Measurements from ENCODE around the gene CCL19.

The CCL19 gene

DNA sequence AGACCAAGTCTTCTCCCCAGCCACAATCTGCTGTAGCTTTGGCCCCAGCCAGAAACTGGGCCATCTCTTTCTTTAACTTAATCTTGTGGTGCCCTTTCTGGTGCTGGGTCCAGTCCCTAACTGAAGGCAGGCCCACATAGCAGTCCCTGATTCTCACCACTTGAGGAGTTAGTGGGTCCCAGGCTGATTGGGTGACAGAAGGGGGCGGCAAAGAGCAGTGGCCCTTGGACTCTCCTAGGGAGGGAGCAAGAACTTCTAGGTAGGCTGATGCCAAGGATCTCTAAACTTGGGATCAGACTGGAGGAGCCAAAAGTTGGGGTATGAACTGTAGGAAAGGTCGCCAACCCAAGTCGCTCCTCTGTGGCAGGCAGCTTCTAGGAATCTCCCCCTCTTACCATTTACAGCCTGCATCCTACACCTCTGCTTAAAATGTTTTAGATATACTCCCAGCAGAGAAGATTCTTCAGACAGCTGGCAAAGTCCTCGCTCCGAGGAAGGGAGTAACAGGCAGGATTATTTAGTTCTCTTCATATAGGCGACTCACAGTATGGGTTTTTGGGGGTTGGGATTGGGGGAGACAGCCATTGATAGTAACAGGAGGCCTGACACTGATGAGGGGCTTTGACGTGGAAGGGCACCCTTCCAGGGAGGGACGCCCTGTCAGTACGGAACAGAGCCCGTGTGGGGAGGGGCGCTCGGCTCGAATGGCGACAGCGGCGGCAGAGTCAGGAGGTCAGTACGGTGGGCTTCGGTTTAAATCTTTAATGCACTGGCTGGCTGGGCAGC is 26.6 kb downstream of the CCL19 start:
- DNase-seq (ENCODE audit: low read depth in 1 of 2, low spot score in 1 of 2), result peak in 1 of 2 donors; percentile 16

DNA sequence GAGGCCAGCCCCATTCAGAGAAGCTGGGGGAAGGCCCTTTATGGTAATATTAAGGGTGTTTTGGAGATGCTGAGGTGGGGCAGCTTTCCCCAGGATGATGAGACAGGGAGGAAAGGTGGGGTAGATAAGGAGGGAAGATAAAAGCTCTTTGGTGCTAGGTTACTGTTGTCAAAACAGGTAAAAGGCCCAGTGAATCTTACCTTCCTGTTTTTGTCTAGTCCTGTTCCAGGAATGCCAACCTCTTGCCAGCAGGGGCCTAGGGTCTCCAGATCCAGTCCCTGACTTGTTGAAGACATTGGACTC is 27.8 kb downstream of the CCL19 start:
- DNase-seq (ENCODE audit: low read depth in 1 of 2, low spot score in 1 of 2), result no peak

DNA sequence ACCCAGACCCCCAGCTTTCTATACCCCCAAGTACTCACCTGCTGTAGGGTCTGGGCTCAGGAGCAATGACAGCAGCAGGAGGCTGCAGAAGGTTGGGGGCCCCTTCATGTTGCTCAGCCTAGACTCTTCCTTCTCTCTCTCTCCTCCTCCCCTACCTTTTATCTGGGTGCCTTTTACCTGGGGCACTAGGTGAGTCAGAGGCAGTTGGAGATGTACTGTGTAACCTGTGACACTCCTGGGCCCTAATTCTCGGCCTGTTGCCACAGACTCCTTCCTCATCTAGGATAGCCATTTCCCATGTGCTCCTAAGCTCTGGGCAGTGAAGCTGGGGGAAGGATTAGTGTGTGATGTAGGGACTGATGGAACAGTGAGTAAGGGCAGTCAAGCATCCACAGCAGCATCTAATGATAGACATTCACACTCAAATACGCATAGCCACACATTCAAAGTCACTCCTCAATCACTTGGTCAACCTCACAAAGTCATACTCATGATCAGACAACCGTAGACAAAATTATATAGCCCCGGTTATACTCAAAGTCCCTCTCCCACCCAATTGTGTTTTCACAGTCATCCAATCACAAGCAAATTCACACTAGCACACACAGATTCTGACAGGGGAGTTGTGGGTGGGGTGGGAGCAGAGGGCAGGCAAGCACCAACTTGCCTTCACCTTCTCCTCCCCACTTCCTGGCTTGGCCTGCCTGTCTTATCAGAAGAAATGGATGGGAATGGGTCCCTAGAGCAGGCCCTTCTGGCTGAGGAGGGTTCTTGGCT is 28.4 kb downstream of the CCL19 start, which contains the start of gene CCL27:
CCL27 (minus strand) TSS at position 132 of the 777 bp plus-strand sequence; CDS start at position 108, 24 bp downstream.
- DNase-seq (ENCODE audit: low read depth in 1 of 2, low spot score in 1 of 2), result no peak

DNA sequence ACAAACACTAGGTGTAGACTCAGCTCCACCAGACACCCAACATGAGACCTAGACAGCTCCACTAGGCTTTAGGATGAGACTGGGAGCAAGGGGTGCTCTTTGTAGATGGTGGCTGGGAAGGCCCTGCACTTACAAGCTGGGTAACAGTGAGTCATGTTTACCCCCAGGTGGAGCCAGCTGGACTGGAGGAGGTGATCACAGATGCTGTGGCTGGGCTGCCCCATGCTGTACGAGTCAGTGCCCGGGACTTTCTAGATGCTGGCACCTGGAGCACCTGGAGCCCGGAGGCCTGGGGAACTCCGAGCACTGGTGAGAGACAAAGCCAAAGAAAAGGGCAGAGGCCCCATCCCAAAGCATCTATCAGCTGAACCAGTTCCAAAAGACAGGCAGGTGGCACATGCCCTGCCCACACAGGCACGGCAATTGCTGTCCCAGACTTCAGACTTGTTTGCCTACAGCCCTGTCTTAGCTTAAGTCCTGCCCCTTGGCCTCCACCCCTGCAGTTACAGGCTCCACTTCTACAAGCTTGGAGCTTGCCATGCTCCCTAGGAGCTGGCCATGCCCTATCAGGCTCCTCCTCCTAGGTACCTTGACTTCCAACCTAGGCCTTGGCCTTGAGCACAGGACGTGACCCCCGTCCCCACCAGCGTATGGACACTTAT is 31.4 kb downstream of the CCL19 start:
- DNase-seq (ENCODE audit: low read depth in 1 of 2, low spot score in 1 of 2), result no peak

DNA sequence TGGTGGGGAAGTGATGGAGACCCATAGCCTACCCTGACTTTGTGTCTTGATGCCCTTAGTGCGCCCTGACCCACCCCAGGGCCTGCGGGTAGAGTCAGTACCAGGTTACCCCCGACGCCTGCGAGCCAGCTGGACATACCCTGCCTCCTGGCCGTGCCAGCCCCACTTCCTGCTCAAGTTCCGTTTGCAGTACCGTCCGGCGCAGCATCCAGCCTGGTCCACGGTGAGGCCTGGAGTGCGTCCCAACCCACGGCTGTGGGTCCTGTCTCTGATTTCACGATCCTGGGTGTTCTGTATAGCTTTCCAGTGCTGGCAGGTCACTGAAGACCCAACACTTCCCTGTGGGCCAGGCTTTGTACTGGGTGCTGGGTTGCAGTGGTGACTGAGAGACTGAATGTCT is 32.6 kb downstream of the CCL19 start:
- no peak for DNase-seq (ENCODE audit: low read depth in 1 of 2, low spot score in 1 of 2)

DNA sequence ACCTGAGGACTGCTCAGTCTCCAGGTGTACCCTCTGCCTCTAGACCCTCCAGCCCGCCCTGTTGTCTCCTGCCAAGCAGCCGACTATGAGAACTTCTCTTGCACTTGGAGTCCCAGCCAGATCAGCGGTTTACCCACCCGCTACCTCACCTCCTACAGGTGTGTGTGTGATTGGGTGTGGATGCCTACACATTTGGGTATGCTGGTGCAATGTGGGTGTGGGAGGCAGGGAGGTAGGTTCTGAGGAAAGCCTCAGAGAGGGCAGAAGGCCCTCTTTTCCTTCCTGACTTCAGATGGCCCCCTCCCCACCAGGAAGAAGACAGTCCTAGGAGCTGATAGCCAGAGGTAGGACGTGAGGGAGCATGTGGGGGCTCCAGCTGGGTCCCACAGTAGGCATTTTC is 34.1 kb downstream of the CCL19 start:
- no peak for DNase-seq (ENCODE audit: low read depth in 1 of 2, low spot score in 1 of 2)

DNA sequence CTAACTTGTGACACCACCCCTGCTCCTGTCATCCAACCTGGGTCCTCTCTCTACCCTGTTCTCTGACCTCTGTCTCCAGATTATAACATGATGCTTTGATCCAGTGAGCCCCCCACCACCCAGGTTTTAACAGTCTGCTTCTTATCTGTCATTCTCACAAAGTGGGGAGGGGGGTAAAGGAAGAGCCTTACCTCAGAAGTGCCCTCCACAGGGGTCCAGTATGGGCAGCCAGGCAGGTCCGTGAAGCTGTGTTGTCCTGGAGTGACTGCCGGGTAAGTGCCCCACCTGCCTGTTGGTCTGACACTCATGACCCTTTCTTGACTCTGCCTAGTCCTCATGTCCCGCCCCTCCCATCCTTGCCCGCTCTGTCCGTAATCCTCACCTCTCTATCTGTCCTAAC is 35.7 kb downstream of the CCL19 start:
- no peak for DNase-seq (ENCODE audit: low read depth in 1 of 2, low spot score in 1 of 2)

DNA sequence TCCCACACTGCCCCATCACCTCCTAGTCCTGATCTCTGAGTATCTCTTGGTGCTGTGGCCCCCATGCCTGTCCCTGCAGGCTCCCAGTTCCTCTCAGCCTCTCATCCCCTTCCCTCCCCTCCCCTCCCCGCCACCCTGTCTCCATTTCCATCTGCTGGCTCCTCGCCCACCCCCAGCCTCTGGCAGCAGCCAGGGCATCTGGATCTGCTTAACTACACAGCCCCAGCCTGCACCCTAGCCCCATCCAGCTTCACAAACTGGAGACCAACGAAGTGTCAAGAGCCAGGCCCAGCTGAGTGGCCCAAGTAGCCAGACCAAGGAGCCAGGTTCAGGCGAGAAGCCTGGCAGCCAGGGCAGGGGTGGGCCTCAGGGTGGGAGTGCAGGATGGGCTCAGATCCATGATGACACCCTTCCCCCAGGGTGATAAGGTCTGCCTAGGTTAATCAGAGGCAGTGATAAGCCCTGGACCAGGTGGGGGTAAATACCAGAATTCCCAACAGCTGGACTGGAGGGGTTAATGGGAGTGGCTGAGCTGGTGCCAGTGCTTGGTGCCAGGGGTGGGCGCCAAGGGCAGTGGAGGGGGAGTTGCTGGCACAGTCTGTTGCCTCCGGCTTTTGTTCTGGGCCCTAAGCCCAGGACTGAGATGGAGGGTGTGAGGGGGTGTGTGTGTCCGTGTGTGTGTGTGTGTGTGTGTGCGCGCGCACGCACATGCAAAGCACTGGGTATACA is 36.6 kb downstream of the CCL19 start:
- DNase-seq (ENCODE audit: low read depth in 1 of 2, low spot score in 1 of 2), result no peak

DNA sequence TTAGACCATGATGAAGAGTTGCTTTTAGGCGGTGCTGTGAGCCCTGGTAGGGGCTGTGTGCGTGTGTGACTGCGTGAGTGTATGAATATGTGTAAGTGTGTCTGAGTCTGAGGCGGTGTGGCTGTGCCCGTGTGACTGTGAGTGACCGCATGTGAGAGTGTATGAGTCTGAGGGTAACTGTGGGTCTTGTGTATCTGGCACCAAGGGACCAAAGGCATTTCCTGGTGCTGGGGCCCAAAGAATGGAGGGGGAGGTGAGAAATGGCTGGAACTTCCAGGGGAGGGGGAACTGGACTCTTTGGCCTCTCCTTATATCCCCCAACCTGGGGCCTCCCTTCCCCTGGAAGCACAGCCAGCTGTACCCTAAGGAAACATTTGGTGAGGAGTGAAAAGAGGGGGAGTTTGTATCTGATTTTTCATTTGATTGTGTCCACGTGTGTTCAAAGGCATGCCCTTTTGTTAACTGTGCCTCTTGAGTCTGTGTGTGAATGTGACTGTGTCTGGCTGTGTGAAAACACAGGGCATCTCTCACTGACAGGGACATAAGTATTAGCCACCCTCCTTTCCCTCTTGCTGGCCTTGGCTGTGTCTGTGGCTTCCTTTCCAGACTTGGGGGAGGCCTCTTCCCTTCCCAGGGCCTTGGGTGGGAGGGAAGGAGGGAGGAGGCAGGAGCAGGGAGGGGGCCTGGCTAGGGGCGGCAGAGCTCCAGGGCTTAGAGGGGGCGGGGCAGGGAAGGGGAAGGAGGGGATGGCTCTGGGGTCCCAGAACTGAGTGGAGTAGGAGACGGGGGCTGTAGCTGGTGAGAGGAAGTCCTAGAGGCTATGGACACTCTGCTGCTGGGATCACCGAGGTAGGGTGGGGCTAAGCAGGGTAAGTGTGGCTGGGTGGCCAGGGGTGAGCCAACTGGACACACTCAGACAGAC is 37.7 kb downstream of the CCL19 start:
- no peak for DNase-seq (ENCODE audit: low read depth in 1 of 2, low spot score in 1 of 2)

DNA sequence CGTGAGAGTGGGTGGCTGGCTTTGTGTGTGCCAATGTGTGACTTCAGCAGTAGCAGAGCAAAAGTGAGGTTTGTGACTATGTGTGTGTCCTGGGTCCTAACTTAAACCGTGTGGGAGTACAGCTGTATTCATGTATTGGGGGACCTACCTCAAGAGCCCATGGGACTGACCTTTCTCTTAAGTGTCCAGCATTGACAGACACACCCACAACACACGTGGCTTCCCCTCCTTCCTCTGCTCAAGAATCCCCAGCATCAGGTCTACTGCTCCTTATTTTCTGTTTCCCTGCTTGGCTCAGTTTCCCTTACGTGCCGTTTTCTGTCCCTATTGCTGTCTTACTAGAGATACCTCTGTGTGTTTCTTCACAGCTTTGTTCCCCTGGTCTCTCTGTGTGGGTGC is 38.5 kb downstream of the CCL19 start:
- no peak for DNase-seq (ENCODE audit: low read depth in 1 of 2, low spot score in 1 of 2)

DNA sequence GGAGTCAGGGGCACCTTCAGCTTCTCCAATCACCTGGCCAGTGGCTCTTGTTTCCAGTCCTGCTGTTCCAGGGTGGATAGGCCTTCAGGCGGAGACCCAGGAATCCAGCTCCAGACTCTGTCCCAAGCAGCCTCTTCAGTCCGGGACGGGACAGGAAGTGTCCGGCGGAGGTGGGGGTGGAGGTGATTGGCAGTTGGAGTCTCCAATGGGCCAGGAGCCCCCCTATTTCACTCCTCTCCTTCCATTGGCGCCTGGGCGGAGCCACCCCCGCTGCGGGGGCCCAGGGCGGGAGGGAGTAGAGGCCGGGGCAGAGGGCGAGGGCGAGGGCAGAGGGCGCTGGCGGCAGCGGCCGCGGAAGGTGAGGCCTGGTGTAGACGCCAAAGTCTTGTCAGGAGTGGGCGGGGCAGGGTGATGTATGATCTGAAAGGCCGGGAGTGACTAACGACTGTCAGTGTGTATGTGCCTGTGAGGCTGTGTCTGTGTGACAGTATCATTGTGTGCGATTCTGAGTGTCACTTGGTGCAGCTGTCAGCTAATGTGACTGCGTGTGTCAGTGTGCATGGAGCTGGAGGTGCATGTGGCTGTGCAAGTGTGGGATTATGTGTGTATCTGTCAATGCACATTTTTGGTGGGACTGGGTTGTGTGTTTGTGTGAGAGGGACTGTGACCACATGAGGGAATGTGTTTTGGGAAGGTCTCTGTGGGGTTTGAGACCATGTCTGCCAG is 39.0 kb downstream of the CCL19 start, which contains the start of gene IL11RA:
IL11RA (plus strand) TSS at position 310 of the 726 bp plus-strand sequence. CDS start 3,033 bp downstream, outside the sequence.
- DNase-seq (ENCODE audit: low read depth in 1 of 2, low spot score in 1 of 2), result no peak

DNA sequence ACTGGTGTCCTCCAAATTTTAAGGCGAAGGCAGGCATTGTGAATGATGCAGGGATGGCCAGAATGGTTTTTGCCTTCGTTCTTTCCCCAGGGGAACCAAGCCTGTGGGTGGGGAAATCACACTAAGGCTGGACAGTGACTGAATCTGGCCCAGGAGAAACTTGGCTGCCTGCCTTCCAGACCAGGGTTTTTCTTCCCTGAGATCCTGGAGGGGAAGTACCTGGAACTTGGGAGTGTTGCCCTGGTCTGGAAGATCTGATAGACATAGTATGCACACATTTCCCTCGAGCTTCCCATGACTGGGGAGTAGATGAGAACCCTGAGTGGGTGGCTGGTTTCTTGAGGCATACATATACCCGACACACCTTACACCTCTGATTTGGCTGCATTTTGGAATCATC is 39.8 kb downstream of the CCL19 start:
- DNase-seq (ENCODE audit: low read depth in 1 of 2, low spot score in 1 of 2), result no peak

DNA sequence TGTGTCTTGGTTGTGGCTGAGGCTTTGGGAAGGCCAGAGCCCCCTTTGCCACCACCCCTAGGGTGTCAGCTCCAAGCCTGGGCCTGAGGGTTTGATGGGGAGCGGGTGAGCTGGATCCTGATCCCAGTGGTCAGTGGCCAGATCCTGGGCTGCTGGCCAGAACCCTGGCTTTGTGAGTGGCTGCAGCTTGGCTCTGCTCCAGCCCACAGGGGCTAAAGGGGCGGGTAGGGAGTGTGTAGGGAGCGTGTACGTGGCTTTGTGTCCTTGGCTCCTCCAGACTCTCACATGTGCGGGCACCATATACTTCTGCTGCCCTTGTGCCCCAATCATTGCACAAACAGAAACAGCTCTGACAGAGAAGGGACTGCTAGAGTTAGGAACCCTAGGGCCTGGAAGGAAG is 40.3 kb downstream of the CCL19 start:
- no peak for DNase-seq (ENCODE audit: low read depth in 1 of 2, low spot score in 1 of 2)

DNA sequence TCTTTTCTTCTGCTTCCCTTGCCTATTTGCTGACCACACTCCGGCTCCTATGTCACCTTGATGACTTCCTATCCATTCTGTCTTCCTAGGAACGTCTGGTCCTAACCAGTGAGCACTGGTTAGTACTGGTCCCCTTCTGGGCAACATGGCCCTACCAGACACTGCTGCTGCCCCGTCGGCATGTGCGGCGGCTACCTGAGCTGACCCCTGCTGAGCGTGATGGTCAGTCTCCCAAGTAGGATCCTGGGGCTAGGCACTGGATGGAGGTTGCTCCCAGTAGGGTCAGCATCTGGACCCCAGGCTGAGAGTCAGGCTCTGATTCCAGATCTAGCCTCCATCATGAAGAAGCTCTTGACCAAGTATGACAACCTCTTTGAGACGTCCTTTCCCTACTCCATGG is 42.4 kb downstream of the CCL19 start:
- DNase-seq (ENCODE audit: low read depth in 1 of 2, low spot score in 1 of 2), result no peak

DNA sequence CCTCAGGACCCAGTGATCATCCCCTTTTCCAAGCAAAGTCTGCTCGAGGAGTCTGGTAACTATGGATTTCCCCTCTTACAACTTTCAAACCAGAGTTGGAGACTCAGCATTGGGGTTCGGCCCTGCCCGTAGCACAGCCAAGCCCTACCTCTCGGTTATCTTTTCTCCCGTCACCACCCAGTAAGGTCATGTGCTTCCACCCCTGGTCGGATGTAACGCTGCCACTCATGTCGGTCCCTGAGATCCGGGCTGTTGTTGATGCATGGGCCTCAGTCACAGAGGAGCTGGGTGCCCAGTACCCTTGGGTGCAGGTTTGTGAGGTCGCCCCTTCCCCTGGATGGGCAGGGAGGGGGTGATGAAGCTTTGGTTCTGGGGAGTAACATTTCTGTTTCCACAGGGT is 43.4 kb downstream of the CCL19 start:
- no peak for DNase-seq (ENCODE audit: low read depth in 1 of 2, low spot score in 1 of 2)

DNA sequence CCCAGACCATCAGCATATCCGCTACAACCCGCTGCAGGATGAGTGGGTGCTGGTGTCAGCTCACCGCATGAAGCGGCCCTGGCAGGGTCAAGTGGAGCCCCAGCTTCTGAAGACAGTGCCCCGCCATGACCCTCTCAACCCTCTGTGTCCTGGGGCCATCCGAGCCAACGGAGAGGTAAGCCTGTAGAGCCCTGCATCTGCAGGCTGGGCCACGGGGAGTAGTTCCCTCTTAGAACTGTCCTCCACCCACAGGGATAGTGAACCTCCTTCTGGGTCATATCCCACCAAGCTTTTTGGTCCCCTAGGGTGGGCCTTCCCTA is 44.0 kb downstream of the CCL19 start:
- DNase-seq (ENCODE audit: low read depth in 1 of 2, low spot score in 1 of 2), result no peak

DNA sequence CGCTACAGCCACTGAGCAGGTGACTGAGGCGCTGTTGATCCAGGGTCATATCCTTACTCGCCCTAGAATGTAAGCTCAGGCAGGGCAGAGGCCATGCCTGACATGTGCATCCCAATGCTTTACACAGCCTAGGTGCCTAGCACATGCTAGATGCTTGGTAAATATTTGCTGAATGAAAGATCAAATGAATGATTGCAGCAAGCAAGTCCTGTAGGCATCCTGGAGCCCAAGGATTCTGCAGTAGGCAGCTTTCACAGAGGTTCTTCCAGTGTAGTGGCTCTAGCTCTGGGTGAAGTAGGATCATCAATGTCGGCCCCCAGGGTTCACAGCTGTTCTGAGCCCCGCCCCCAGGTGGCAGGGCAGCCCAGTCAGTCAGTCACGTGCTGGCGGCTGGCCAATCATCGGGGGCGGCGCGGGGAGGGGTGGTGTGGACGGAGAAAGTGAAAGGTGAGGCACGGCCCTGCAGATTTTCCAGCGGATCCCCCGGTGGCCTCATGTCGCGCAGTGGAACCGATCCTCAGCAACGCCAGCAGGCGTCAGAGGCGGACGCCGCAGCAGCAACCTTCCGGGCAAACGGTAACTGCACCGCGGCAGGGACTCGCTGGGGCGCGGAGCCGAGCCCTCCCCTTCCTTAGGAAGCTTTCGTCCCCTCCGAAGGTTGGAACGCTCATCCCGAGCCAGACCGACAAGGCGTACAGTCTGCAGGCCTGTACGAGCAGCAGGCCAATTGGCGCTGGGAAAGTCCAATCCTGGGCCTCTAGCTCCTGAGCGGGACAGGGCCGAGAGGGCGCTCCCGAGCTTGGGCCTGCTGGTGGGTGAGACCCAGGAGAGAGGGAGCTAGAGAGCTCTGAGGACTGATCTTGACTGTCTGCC is 44.6 kb downstream of the CCL19 start, which contains the start of gene GALT:
GALT (plus strand) TSS at position 465 of the 873 bp plus-strand sequence; CDS start at position 495, 30 bp downstream.
- peak; percentile 91 to 97 for DNase-seq (ENCODE audit: low read depth in 1 of 2, low spot score in 1 of 2)

DNA sequence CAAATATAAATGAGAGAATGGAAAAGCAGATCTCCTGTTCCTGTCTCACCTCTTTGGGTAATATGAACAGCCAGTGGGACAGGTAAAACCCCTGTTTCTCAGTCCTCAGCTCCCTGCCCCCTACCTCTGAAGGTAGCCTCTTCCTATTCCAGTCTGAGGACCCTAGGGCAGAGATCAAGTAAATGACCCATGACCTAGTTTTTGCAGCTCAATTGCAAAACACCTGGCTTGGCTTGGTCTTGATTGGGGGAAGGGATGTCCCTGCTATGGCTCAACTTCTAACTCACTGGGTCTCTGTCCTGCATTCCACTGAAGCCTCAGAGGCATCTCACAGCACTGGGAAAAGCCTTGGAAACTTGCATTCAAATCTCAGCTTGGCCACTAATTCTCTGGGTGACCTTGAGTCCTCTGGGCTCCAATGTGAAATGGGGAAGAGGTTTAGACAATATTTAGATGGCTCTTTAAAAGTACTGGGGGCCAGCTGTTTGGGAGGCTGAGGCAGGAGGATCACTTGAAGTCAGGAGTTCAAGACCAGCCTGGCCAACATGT is 46.2 kb downstream of the CCL19 start:
- no peak for DNase-seq (ENCODE audit: low read depth in 1 of 2, low spot score in 1 of 2)

Measured in activated T-helper 1 cell treated with anti-CD3 and anti-CD28 coated beads, Interleukin-2, amount 50 U/mL, for 16 hours (primary cell).